Activated CD4-positive, alpha-beta T cell treated with anti-CD3 and anti-CD28 coated beads for 24 hours (primary cell): ENCODE measurements around the gene SLC6A3.

ENCODE experiments used
- DNase-seq, 2 donors: peaks; one replicate each; pipeline ENCODE4 v3.0.0-alpha.2; 2020; ENCODE audit warnings: low read depth in 2 of 2

Gene SLC6A3

DNA sequence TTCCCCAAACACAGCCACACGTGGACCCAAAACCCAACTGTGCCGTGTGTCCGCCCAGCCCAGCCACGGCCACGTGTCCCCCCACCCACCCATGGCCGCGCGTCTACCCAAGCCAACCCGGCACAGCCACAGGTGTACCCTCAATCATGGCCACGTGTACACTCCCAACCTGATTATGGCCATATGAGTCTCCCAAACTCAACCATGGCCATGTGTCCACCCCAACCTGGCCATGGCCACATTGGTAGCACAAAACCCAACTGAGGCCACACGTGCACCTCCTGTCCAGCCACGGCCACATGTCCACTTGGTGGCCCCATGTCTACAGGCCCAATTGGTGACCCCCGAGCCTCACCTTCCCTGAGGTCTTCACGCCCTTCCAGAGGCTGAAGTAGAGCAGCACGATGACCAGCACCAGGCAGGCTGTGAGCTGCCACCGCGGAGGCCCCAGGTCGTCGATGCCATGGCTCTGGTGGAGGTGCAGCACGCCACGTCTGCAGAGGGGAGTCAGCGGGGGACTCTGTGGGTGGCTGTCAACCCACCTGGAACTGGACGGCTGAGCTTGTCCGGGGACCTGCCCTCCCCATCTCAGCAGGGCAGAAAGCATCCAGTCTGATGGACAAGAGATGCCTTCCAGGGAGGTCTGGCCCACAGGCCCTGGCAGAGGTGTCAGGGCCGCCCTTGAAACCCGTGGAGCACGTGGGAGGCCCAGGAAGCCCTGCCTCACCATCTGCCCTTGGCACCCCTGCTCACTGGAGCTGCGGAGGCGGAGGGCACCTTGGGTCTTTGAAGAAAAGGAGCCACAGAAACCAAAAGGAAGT is 23.5 kb downstream of the SLC6A3 start:
- DNase-seq: no peak

DNA sequence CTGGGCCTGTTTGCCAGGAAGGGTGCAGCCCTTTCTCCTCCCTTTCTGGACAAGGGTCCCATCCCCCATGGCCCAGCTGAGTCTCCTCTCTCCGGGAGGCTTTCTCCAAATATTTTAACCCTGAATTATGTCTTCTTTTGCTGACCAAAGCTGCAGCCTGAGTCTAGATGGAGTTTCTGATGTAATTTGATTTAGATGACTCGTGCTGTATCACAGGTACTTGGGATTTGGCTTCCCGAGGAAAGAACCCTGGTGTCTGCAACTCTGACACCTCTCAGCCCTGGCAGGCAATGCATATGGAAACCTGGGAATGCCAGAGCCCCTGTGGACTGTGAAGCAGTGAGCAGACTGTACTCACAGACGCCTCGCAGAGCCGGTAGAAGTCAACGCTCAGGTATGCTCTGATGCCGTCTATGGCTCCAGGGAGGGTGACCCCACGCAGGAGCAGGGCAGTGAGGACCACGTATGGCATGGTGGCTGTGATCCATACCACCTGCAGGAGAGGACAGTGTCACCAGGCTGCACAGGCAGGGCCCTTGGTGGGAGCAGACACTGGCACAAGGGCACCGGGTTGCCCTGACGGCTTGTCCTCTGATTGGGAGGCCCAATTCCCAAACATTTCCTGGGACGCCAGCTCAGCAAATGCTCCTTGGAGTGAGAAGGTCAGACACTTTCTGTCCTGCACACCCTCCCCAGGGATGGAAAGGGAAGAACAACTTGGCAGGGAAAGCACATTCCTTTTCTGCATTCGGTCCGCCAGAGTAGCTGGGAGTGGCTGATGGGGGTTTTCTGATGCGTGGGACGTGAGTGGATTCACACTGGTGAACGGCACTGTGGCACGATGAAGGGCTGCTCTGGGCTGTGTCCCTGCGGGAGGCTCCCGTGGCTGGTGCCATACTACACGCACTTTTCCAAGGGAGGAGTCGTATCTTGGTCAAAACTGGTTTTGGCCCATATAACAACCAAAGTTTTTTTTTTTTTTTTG is 24.7 kb downstream of the SLC6A3 start:
- DNase-seq: no peak

DNA sequence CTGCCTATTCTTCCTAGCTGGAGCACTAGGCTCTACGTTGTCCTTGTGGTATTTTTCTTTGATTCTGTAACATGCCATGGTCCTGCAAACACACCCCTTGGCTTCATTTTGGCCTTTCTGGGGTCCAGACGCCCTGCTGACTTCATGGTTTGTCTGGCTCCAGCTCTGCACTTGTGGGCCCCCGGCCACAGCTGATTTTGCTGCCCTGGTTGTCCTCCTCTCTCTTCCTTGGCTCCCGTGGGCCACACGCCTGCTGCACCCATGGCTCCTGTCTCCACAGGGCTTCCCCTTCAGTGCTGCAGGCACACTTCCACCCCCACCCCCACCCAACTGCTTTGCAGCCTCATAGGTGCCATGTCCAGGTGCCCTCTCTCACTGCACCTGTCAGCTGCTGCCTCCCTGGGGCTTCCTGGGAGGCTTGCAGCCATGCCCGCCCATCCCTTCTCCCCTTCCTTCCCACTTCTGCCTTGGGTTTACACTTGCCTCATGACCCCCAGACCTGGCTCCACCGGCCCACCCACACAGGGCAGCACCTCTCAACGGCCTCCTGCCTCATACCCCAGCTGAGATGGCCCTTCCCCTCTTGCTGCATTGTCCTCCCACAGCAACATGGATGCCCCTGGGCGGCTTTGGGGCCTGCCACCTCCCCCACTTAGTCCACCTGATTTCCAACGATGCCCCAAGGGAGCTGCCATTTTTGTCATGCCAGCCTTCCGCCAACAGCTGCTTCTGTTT is 25.6 kb downstream of the SLC6A3 start:
- DNase-seq: no peak

DNA sequence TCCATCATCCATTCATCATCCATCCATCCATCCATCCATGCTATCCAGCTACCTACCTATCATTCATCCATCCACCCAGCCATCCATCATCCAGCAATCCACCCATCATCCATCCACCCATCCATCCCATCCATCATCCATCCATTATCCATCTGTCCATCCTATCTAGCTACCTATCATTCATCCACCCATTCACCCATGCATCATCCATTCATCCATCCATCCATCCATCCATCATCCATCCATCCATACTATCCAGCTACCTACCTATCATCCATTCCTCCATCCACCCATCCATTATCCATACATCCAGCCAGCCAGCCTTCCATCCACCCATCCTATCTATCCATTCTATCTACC is 26.3 kb downstream of the SLC6A3 start:
- no peak for DNase-seq

DNA sequence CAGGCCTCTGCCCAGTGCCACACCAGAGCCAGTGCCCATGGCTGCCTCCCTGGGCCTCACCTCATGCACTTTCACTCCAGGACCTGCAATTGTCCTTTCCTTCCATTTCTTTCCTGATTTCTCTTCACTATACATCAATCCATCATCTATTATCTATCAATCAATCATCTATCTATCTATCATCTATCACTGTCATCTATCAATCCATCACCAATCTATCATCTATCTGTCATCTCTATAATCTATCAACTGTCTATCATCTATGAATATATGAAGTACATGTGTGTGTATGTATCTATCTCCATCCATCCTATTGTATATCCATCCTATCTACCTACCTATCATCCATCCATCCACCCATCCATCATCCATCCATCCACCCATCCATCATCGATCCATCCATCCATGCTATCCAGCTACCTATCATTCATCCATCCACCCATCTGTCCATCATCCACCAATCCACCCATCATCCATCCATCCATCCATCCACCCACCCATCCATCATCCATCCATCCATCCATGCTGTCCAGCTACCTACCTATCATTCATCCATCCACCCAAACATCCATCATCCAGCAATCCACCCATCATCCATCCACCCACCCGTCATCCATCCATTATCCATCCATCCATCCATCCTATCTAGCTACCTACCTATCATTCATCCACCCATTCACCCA is 26.9 kb downstream of the SLC6A3 start:
- DNase-seq: no peak

DNA sequence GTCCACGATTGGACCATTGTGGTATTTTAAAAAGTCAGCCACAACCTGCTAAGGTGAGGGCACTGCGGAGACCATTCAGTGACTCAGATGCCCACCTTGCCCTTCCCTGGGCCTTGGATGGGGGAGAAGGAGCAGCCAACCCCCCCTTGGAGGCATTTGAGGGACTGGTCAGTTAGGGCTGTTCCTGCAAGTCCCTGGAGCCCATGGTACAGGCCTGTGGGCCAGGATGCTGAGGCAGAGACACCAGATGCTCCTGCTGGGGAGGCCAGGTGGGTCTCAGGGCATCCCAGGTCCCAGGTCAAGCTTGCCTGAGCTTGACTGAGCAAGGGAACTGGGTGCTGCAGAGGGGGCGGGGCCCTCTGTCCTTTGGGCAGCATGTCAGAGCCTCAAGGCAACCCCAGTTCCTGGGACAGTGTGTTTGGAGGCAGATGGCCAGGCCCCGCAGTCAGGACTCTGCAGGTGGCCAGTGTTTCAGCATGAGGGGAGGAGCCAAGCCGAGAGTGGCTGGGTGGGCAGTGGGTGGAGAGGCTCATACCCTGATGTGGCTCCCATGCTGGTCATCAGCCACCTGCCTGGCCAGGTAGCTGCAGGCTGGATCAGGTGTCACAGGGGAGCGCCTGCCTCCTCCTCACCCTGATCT is 27.5 kb downstream of the SLC6A3 start:
- no peak for DNase-seq

DNA sequence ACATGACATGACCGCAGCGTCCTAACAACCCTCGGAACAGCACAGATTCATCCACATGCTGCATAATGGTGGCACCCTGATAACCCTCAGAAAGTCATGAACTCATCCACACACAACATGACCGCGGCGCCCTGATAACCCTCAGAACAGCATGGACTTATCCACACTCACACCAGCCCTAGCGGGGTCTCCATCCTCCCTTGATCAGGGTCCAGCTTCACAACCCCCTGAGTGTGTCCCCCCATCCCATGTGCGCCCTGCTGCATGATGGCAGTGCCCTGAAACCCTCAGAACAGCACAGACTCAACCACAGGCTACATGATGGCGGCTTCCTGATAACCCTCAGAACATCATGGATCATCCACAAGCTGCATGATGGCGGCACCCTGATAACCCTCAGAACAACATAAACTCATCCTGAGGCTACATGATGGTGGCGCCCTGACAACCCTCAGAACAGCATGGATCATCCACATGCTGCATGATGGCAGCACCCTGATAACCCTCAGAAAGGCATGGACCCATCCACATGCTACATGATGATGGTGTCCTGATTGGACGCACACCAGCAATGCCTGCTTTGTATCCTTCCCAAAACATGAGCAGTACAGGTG is 28.3 kb downstream of the SLC6A3 start:
- DNase-seq: no peak

DNA sequence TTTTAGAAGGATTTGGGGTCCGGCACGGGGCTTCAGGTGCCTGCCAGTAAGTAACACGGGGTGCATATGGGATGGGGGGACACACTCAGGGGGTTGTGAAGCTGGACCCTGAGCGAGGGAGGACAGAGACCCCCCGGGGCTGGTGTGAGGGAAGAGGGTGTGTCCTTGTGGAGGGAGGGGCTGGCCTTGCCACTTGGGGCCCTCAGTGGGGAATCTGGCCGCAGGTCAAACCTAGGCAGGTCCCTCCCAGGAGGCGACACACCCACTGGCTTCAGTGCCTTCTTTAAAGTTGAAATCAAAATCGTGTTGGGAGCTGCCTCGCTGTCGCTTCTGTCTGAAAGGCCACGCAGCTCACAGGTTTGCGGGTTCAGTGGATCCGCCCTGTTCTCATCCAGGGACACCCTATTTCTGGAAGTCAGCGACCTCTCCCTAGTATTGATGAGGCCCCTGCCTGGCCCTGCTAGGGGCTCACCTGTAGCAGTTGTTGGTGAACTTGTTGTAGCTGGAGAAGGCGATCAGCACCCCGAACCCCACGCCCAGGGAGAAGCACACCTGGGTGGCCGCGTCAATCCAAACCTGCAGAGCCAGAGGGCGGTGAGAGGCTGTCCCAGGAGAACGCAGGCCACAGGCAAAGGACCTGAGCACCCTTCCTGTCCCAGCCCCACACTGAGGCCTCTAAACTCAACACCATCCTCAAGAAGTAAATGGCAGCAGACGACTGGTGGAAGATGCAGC is 29.4 kb downstream of the SLC6A3 start:
- DNase-seq: no peak

DNA sequence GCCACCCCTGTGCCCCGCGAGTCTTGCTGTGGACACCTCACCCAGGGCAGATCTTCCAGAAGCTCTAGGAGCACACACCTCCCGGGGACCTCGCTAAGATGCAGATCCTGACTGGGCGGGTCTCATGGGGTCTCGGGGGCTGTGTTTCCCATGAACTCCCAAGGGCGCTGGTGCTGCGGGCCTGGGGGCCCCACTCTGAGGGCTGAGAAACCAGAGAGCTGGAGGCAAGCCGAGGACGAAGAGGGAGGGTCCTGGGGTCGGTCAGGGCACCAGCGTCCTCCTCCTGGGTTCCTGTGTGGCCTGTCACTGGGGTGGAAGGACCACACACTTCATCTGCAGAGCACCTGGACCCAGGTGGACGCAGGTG is 30.2 kb downstream of the SLC6A3 start:
- no peak for DNase-seq

DNA sequence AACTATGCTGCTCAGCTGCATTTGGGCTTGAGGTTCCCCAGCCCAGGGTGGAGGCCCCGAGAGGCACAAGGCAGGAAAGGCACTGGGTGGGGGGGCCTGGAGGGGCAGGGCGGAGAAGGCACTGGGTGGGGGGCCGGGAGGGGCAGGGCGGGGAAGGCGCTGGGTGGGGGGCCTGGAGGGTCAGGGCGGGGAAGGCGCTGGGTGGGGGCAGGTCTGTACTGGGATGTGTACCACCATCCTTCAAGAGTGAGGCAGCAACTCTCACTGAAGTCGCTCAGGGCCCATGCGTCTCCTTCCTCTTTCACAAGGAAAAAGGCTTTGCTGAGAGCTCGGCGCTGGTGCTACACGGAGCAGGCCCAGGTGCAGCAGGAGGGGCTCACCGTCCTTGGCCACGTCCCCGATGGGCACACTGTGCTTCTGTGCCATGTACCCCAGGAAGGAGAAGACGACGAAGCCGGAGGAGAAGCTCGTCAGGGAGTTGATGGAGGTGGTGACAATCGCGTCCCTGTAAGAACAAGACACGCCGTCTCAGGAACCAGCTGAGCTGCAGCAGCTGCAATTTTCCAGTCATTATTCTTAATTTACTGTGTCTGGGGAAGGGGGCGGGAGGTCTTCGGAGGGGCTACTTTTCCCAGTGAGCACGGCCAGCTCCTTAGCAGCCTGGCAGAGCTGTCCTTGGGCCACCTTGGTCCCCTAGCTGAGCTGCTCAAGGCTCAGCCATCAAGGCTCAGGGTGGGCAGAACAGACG is 30.8 kb downstream of the SLC6A3 start:
- DNase-seq: no peak

DNA sequence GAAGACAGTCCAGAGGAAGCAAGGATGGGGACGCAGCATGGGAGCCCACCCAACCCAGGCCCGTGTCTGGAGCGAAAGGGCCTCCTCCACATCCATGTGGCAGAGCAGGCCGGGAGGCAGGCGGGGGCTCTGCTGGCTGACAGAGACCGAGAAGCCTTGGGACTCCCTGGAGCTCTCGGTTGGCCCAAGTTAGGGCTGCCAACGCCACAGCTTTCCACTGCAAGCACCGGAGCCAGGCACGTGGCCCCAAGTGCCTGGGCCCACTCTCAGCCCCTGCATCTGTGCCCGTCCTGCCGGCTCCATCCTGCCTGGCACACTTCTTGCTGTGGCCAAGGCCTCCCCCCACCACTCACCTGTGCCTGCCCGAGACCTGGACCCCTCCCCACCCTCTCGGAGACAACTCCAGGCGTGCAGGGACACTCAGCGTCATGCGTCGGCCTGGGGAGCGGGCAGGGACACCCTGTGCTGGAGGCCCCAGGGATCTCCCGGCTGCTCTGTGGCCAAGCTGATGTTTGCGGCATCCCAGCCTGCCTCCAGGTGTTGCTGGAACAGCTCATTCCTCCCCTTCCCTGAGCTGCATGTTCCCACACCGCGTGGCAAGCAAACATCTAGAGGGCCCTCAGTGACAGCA is 31.5 kb downstream of the SLC6A3 start:
- no peak for DNase-seq

DNA sequence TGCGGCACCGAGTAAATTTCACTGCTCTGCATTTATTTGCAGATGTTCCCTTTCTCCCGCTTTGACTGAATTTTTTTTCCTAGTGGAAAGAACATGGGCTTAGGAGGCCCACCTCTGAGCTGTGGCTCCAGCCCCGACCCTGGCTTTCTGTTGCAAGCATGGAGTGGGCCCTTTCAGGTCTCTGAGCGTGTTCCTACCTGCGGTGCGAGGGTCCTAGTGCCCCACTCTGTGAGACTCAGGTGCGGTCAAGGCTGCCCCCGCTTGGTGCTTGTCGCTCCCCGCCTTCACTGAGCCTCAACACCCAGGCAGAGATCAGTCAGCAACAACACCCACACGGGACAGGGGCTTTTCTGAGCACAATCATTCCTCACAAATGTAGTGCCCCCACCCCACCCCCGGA is 32.0 kb downstream of the SLC6A3 start:
- DNase-seq: no peak

DNA sequence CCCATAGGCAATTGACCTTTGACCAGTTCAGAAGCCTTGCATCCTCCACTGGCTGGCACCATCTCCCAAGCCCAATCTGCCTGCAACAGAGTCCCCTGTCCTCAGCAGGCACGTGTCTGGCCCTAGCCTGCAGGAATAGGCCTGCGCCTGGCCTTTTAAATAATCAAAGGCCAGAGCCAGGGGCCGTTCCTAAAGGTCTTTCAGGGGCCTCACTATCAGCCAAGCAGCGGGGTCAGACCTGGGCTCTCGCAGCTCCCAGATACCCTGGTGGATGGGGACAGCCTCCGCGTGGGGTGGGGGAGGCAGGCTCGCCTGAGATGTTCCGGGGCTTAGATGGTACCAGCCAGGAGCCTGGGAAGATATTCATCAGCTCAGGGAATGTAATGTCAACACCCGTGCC is 32.6 kb downstream of the SLC6A3 start:
- DNase-seq: no peak

DNA sequence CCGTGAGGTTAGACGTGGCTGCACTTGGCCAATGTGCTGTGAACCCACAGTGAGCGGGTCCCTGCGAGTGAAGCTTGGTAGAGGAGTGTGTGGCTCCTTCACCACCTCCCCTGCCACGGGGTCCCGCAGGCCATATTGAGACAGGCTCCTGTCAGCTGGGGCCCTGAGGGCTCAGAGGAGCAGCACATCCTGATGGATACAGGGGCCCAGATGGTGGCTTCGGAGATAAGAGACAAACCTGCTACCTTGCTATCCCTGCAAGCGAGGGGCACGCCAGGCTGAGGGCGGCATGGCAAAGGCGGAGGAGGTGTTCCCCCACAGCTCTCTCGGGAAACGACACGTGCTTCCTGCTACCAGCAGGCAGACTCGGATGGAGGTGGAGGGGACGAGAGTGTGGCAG is 33.1 kb downstream of the SLC6A3 start:
- DNase-seq: no peak

DNA sequence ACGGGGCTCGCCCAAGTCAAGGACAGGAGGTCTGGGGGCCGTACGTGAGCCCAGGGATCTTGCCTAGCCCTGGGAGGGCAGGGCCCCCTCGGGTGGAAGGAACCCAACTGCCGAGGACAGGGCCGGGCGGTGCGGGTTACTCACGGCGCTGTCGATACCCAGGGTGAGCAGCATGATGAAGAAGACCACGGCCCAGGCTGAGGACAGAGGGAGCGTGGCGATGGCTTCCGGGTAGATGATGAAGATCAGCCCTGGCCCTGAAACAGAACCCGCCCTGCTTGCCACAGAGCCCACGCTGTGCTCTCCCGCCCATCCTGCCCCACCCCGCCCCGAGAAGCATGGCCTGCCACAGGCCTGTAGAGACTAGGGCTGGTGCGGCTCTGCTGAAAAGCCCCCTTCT is 34.1 kb downstream of the SLC6A3 start:
- DNase-seq: no peak

DNA sequence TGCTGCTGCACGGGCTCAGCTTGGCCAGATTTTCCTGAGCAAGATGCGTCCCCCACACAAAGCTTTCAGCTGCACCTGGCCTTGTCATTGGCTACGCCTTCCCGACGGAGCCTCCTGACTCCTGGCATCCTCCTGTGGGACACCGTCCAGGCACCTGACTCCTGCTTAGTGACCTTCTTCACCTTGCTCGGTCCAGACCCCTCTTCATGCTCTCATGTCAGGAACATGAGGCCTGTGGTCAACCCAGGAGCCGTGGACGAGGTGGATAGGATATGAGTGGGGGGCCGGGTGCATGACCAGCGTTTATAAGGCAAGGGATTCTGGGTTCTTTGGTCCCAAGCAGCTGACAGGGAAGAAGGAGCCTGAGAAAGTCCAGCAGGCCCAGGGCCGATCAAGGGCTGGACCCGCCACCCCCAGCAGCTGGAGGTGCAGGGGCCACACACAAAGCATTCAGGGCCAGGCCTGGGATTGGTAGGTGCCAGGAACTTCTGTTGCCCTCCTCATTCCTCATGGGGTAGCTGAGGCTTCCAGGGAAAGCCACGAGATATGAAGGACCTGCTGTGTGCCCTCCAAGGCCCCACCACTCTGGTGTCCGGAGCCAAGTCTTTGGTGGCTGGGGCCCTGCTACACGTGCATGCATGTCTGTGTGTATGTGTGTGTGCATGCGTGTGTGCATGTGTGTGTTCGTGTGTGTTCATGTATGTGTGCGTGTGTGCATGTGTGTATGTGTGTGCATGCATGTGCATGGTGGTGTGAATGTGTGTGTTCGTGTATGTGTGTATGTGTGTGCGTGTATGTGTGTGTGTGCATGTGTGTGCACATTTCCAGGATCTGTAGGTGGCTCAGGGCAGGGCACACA is 34.9 kb downstream of the SLC6A3 start:
- DNase-seq: no peak

DNA sequence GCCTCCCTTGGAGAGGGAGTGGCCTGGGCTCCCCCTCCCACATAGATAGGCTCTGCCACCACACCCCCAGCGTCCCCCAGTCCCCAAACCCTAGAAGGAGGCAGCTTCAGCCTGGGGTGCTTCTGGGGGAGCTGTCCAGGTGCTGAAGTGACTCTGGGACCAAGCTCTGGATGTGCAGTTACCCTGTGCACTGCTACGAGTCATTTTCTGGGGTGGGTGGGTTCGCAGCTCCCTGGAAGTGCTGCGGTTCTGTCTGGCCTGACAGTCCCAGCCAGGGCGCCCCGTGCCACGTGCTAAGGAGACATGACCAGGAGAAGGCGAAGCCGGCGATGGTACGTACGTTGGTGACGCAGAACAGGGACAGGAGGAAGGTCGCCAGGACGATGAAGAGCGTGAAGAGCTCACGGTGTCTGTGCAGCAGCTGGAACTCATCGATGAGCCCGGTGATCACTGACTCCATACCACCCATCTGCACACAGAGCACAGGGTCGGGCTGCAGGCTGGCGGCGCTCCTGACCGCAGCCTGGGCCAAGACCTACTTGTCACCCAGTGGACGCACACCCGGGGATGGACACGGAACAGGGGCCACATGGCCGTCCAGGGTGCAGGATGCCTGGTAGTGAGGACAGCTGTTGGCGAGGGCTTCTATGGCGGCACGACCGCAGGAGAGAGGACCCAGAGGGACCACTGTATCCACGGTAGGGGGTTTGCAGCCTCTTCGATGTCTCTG is 35.7 kb downstream of the SLC6A3 start:
- no peak for DNase-seq
